HepG2 (cell line): ENCODE data around the gene MEF2A. TPM values are rescaled to one million over a fixed set of nuclear protein-coding genes. Genes with fewer than 3 reads are reported as not detected.

Experiments
- CHD2 ChIP-seq: IDR thresholded peaks from 2 replicates; pipeline ENCODE4 v1.6.1; 2011; ENCODE audit warnings: low read depth, low read length, improper control_type of control experiment
- KDM5A ChIP-seq: fragments of 200-600 bp; sonication (generic); IDR thresholded peaks from 2 replicates; pipeline ENCODE4 v1.7.0; 2018; ENCODE audit warnings: antibody characterized with exemption, mild to moderate bottlenecking, low read length, borderline replicate concordance
- KDM5B ChIP-seq: sonication (generic); formaldehyde crosslinking; IDR thresholded peaks from 2 replicates; pipeline ENCODE4 v1.4.0; 2020; ENCODE audit warnings: missing genetic modification reagents, mild to moderate bottlenecking, borderline replicate concordance
- KIAA2018 ChIP-seq: sonication (generic); formaldehyde crosslinking; IDR thresholded peaks from 2 replicates; pipeline ENCODE4 v1.5.0; 2020; ENCODE audit warnings: mild to moderate bottlenecking, missing genetic modification reagents, borderline replicate concordance
- KMT2B ChIP-seq: IDR thresholded peaks from 2 replicates; pipeline ENCODE4 v1.6.1; 2016; ENCODE audit warnings: missing genetic modification reagents, missing compliant biosample characterization
- NR1H2 ChIP-seq: sonication (generic); formaldehyde crosslinking; IDR thresholded peaks from 2 replicates; pipeline ENCODE4 v1.8.1; 2022; ENCODE audit warnings: low read depth, missing genetic modification reagents, borderline replicate concordance
- NR2F1 ChIP-seq, 2 experiments: fragments of 450-650 bp in 1 of 2; formaldehyde crosslinking in 1 of 2; IDR thresholded peaks; 2 replicates each; pipeline versions ENCODE4 v1.5.0 to v1.6.1; 2016 to 2020; ENCODE audit warnings: mild to moderate bottlenecking in 1 of 2, missing compliant biosample characterization in 1 of 2, missing genetic modification reagents in 1 of 2, moderate library complexity in 1 of 2
- PAXIP1 ChIP-seq: sonication (generic); formaldehyde crosslinking; conservative IDR thresholded peaks from 2 replicates; pipeline ENCODE4 v1.4.0; 2020; ENCODE audit warnings: mild to moderate bottlenecking, missing genetic modification reagents, moderate library complexity
- TBP ChIP-seq: sonication (generic); formaldehyde crosslinking; IDR thresholded peaks from 2 replicates; pipeline ENCODE4 v1.5.0; 2020; ENCODE audit warnings: missing genetic modification reagents
- ZMYM4 ChIP-seq: sonication (generic); formaldehyde crosslinking; IDR thresholded peaks from 2 replicates; pipeline ENCODE4 v1.8.1; 2023; ENCODE audit warnings: mild to moderate bottlenecking, missing genetic modification reagents
- ZNF124 ChIP-seq: sonication (generic); formaldehyde crosslinking; IDR thresholded peaks from 2 replicates; pipeline ENCODE4 v1.4.0; 2020; ENCODE audit warnings: missing genetic modification reagents
- ZNF354B ChIP-seq: sonication (generic); formaldehyde crosslinking; IDR thresholded peaks from 2 replicates; pipeline ENCODE4 v1.8.0; 2022; ENCODE audit warnings: mild to moderate bottlenecking, missing genetic modification reagents
- ZNF432 ChIP-seq: sonication (generic); formaldehyde crosslinking; IDR thresholded peaks from 2 replicates; pipeline ENCODE4 v1.5.0; 2020; ENCODE audit warnings: missing genetic modification reagents, mild to moderate bottlenecking, borderline replicate concordance
- polyA plus RNA-seq, 8 experiments: library from polyadenylated mRNA; depleted of rRNA in 3 of 8; stranded (reverse) in 7 of 8; unstranded in 1 of 8; fragments of >200 nt; fragmentation: Illumina TruSeq in 4 of 8; extraction: Trizol in 4 of 8; gene quantifications; 2 replicates each; pipeline versions ENCODE4 v1.2.1 to v1.2.3, GENCODE V29; 2011 to 2016; ENCODE audit warnings: low read depth in 4 of 8, missing spikeins in 1 of 8, mixed read lengths in 1 of 8; ENCODE audit not compliant: insufficient read depth in 1 of 8
- total RNA-seq, 5 experiments: library from RNA; depleted of rRNA; stranded (reverse); fragments of >200 nt; fragmentation: Illumina TruSeq; extraction: Trizol; gene quantifications; 2 replicates each; pipeline ENCODE4 v1.2.3, GENCODE V29; 2016; ENCODE audit warnings: low read depth in 1 of 5
- TF ChIP-seq, protein P1 (sequence below): sonication (generic); formaldehyde crosslinking; IDR thresholded peaks from 2 replicates; pipeline ENCODE4 v1.5.0; 2020; ENCODE audit warnings: mild to moderate bottlenecking, missing genetic modification reagents

Gene MEF2A
- total and polyA plus RNA-seq, 2 of the 13 experiments (the other 11 are each of a cell fraction or from before 2014, with no cell fraction given) = 15.2 to 24.4 TPM

- TF ChIP-seq KIAA2018 (CRISPR knock-in tag) (no peak), PAXIP1 (peak; percentile 49), ZMYM4 (CRISPR knock-in tag) (peak; percentile 80), KDM5B (CRISPR knock-in tag) (no peak; the same call in 1 of the 2 replicates), ZNF432 (CRISPR knock-in tag) (no peak), ZNF354B (CRISPR knock-in tag) (no peak), ZNF124 (CRISPR knock-in tag) (no peak), KMT2B (CRISPR knock-in tag) (no peak), NR1H2 (CRISPR knock-in tag) (no peak), CHD2 (no peak), KDM5A (0 out of 2 replicates have a peak, but pooled peaks have one; percentile 17), TBP (CRISPR knock-in tag) (no peak), NR2F1 (CRISPR knock-in tag; IDR thresholded peaks at IDR 0.05) (no peak)
- TF ChIP-seq, protein P1, sequence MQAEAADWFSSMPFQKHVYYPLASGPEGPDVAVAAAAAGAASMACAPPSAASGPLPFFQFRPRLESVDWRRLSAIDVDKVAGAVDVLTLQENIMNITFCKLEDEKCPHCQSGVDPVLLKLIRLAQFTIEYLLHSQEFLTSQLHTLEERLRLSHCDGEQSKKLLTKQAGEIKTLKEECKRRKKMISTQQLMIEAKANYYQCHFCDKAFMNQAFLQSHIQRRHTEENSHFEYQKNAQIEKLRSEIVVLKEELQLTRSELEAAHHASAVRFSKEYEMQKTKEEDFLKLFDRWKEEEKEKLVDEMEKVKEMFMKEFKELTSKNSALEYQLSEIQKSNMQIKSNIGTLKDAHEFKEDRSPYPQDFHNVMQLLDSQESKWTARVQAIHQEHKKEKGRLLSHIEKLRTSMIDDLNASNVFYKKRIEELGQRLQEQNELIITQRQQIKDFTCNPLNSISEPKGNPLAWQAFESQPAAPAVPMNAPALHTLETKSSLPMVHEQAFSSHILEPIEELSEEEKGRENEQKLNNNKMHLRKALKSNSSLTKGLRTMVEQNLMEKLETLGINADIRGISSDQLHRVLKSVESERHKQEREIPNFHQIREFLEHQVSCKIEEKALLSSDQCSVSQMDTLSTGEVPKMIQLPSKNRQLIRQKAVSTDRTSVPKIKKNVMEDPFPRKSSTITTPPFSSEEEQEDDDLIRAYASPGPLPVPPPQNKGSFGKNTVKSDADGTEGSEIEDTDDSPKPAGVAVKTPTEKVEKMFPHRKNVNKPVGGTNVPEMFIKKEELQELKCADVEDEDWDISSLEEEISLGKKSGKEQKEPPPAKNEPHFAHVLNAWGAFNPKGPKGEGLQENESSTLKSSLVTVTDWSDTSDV = no peak
Observed at GRCh38 chr15:99733268-99734039, 167.7 kb downstream of the MEF2A start, which contains the start of gene LYSMD4 (continued).
